ENCODE results near the gene MEOX1. TPM values are rescaled to one million over a fixed set of nuclear protein-coding genes. Genes with fewer than 3 reads are reported as not detected.

MEOX1 gene
- total RNA-seq, 4 donors from 2014 or later, result 0.54 to 3.3 (median 1.7) TPM

GRCh38 chr17:43644081-43644480 lies 17.6 kb downstream of the MEOX1 start:
- TF ChIP-seq CTCF (IDR thresholded peaks at IDR 0.05) (no peak), POLR2A (IDR thresholded peaks at IDR 0.05) (no peak)
- H3K27me3 ChIP-seq, result peaks cover 0 to 3% of the 10 kb centered on the region in 2 donors
- DNase-seq, result no peak
- H3K4me1 ChIP-seq, result peaks cover 0 to 8% (median 0%) of the 10 kb centered on the region in 4 donors
- no peaks in the 10 kb centered on the region for H3K9me3 ChIP-seq
- H3K27ac ChIP-seq, result no peak overlapping the region
- no peak overlapping the region for H3K4me3 ChIP-seq
- no peaks in the 10 kb centered on the region for H3K36me3 ChIP-seq

- TF ChIP-seq CTCF (IDR thresholded peaks at IDR 0.05) (no peak), POLR2A (IDR thresholded peaks at IDR 0.05) (no peak)
- H3K4me1 ChIP-seq, result peaks cover 0 to 8% (median 0%) of the 10 kb centered on the region in 4 donors
- peaks cover 0 to 3% of the 10 kb centered on the region in 2 donors for H3K27me3 ChIP-seq
- H3K36me3 ChIP-seq, result no peaks in the 10 kb centered on the region
- no peak overlapping the region for H3K4me3 ChIP-seq
- no peak for DNase-seq
- H3K27ac ChIP-seq, result peak overlapping the region in 1 of 4 donors; percentile 5
- no peaks in the 10 kb centered on the region for H3K9me3 ChIP-seq
Observed at GRCh38 chr17:43641416-43641815, 20.3 kb downstream of the MEOX1 start.

- no peak for DNase-seq
- no peak overlapping the region for H3K27ac ChIP-seq
- peaks cover 0 to 3% of the 10 kb centered on the region in 2 donors for H3K27me3 ChIP-seq
- H3K4me3 ChIP-seq, result no peak overlapping the region
- no peaks in the 10 kb centered on the region for H3K36me3 ChIP-seq
- TF ChIP-seq POLR2A (IDR thresholded peaks at IDR 0.05), result no peak
- H3K4me1 ChIP-seq, result peaks cover 0 to under 1% (median 0%) of the 10 kb centered on the region in 4 donors
- no peaks in the 10 kb centered on the region for H3K9me3 ChIP-seq
Observed at GRCh38 chr17:43640491-43641252, 21.1 kb downstream of the MEOX1 start.

- TF ChIP-seq CTCF (IDR thresholded peaks at IDR 0.05), result no peak
- Histone ChIP-seq H3K4me3 (no peak overlapping the region), H3K36me3 (no peaks in the 10 kb centered on the region), H3K4me1 (no peaks in the 10 kb centered on the region), H3K27ac (no peak overlapping the region), H3K9me3 (no peaks in the 10 kb centered on the region), H3K27me3 (no peaks in the 10 kb centered on the region)
- DNase-seq, result no peak
Observed at GRCh38 chr17:43637563-43638323, 24.0 kb downstream of the MEOX1 start.

GRCh38 chr17:43636426-43636825 lies 25.3 kb downstream of the MEOX1 start:
- DNase-seq, result no peak
- TF ChIP-seq CTCF (IDR thresholded peaks at IDR 0.05), result no peak
- no peak for TF ChIP-seq POLR2A (IDR thresholded peaks at IDR 0.05)
- no peaks in the 10 kb centered on the region for H3K27me3 ChIP-seq
- H3K27ac ChIP-seq, result no peak overlapping the region
- H3K4me1 ChIP-seq, result no peaks in the 10 kb centered on the region
- H3K36me3 ChIP-seq, result no peaks in the 10 kb centered on the region
- no peaks in the 10 kb centered on the region for H3K9me3 ChIP-seq
- H3K4me3 ChIP-seq, result no peak overlapping the region

- no peak for TF ChIP-seq POLR2A (IDR thresholded peaks at IDR 0.05)
- no peak for TF ChIP-seq CTCF (IDR thresholded peaks at IDR 0.05)
- DNase-seq, result no peak
- no peaks in the 10 kb centered on the region for H3K4me1 ChIP-seq
- H3K9me3 ChIP-seq, result no peaks in the 10 kb centered on the region
- no peaks in the 10 kb centered on the region for H3K36me3 ChIP-seq
- H3K27ac ChIP-seq, result no peak overlapping the region
- H3K4me3 ChIP-seq, result no peak overlapping the region
- no peaks in the 10 kb centered on the region for H3K27me3 ChIP-seq
Observed at GRCh38 chr17:43634591-43635125, 27.1 kb downstream of the MEOX1 start.

All from Peyer's patch (tissue), 4 donors.